SU-DHL-6 (cell line): ENCODE measurements around the gene UROS.

ENCODE experiments used
- H2AFZ ChIP-seq: fragments of 200-600 bp; sonication (generic); 2 replicates; pipeline ENCODE4 v1.6.1; 2014; ENCODE audit warnings: low read depth, mild to moderate bottlenecking, moderate library complexity, mixed read lengths, antibody characterized with exemption, low read length; ENCODE audit not compliant: severe bottlenecking
- H3F3A ChIP-seq: fragments of 200-600 bp; shearing (Covaris generic); 2 replicates; pipeline ENCODE4 v1.6.0; 2016; ENCODE audit warnings: antibody characterized with exemption, mild to moderate bottlenecking; ENCODE audit not compliant: insufficient read depth
- H3K27ac ChIP-seq: fragments of 200-600 bp; sonication (generic); 2 replicates; pipeline ENCODE4 v1.5.1; 2016; ENCODE audit warnings: low read depth, mild to moderate bottlenecking, low read length, moderate library complexity, mixed read lengths
- H3K27me3 ChIP-seq: fragments of 200-600 bp; sonication (generic), shearing (Covaris generic); 2 replicates; pipeline ENCODE4 v1.6.0; 2014; ENCODE audit warnings: mild to moderate bottlenecking, low read length
- H3K36me3 ChIP-seq: fragments of 200-600 bp; sonication (generic); 2 replicates; pipeline ENCODE4 v1.6.1; 2014; ENCODE audit warnings: mild to moderate bottlenecking, low read length, mixed read lengths
- H3K4me2 ChIP-seq: fragments of 300-600, 200-600 bp; shearing (Covaris generic), sonication (generic); 2 replicates; pipeline ENCODE4 v1.6.0; 2014; ENCODE audit warnings: low read length, low read depth, mild to moderate bottlenecking; ENCODE audit not compliant: poor library complexity, severe bottlenecking
- H3K4me3 ChIP-seq: fragments of 200-600 bp; sonication (generic); 2 replicates; pipeline ENCODE4 v1.5.1; 2014; ENCODE audit warnings: antibody characterized with exemption, low read length, mild to moderate bottlenecking, mixed read lengths; ENCODE audit not compliant: insufficient read depth, poor library complexity, severe bottlenecking
- H3K79me2 ChIP-seq: fragments of 200-600 bp; sonication (generic); 2 replicates; pipeline ENCODE4 v1.6.1; 2014; ENCODE audit warnings: mild to moderate bottlenecking, low read length, moderate library complexity; ENCODE audit not compliant: insufficient read depth
- H3K9ac ChIP-seq: fragments of 200-600 bp; sonication (generic); 2 replicates; pipeline ENCODE4 v1.7.0; 2014; ENCODE audit warnings: mild to moderate bottlenecking, low read length
- H3K9me2 ChIP-seq: fragments of 200-600 bp; sonication (generic); replicated peaks from 2 replicates; pipeline ENCODE4 v1.6.1; 2014; ENCODE audit warnings: low read length; ENCODE audit not compliant: insufficient read depth
- H3K9me3 ChIP-seq: fragments of 200-600 bp; sonication (generic); 2 replicates; pipeline ENCODE4 v1.6.1; 2014; ENCODE audit warnings: low read length, mixed read lengths; ENCODE audit not compliant: insufficient read depth
- H4K20me1 ChIP-seq: fragments of 200-600 bp; sonication (generic); 2 replicates; pipeline ENCODE4 v1.6.1; 2014; ENCODE audit warnings: low read depth, mild to moderate bottlenecking, antibody characterized with exemption, low read length, moderate library complexity, mixed read lengths
- CTCF ChIP-seq: fragments of 200-600 bp; sonication (generic); IDR thresholded peaks from one replicate; pipeline ENCODE4 v1.5.1; 2017; ENCODE audit warnings: antibody characterized with exemption, mild to moderate bottlenecking, low read length, moderate library complexity; ENCODE audit not compliant: insufficient read depth, poor library complexity, severe bottlenecking
- EZH2phosphoT487 ChIP-seq: fragments of 200-600 bp; sonication (generic), shearing (Covaris generic); conservative IDR thresholded peaks from 2 replicates; pipeline ENCODE4 v1.6.1; 2018; ENCODE audit warnings: mild to moderate bottlenecking, antibody characterized with exemption, low read length, moderate library complexity, mixed read lengths

The UROS gene

DNA sequence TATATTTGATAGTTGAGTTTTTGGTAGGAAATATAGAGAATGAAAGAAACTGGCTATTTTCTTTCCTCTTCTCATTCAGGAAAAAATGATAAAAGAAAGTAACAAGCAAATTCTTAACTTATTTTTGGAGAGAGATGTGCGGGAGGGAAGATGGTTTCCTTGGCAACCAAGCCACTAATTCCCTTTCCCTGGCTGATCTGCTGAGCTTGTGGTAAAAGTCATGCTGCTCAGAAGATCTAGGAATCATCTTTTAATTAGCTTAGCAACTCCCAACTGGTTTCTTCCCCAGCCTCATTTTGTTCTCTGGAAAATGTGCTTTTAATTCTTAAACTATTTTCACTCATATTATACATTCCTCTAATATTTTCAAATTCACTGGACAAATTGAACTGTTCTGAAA is 11.8 kb downstream of the UROS start:
- H4K20me1 ChIP-seq, result no peaks in the 10 kb centered on the region

GRCh38 chr10:125808047-125808446 is 15.0 kb downstream of the UROS start:
- no peaks in the 10 kb centered on the region for H3K9me3 ChIP-seq
- TF ChIP-seq CTCF (no peak), EZH2phosphoT487 (no peak)
- H3K36me3 ChIP-seq, result 0 out of 2 replicates have a peak, but pooled peaks cover 3% of the 10 kb centered on the region

More for the DNA sequence above, 11.8 kb downstream of the UROS start:
- H3K36me3 ChIP-seq, result 0 out of 2 replicates have a peak, but pooled peaks cover 3% of the 10 kb centered on the region
- no peak overlapping the region for H2AFZ ChIP-seq
- no peak overlapping the region for H3K9ac ChIP-seq
- H3K9me3 ChIP-seq, result no peaks in the 10 kb centered on the region
- no peaks in the 10 kb centered on the region for H3K27me3 ChIP-seq
- H3K79me2 ChIP-seq, result no peaks in the 10 kb centered on the region
- no peak overlapping the region for H3K4me2 ChIP-seq
- no peaks in the 10 kb centered on the region for H3K9me2 ChIP-seq
- no peak overlapping the region for H3K4me3 ChIP-seq
- TF ChIP-seq CTCF, result no peak
- no peak for TF ChIP-seq EZH2phosphoT487
- no peak overlapping the region for H3K27ac ChIP-seq
- H3F3A ChIP-seq, result no peaks in the 10 kb centered on the region

GRCh38 chr10:125802739-125803138 is 20.3 kb downstream of the UROS start:
- Histone ChIP-seq H3K9ac (no peak overlapping the region), H3K4me2 (no peak overlapping the region), H3K27me3 (no peaks in the 10 kb centered on the region), H2AFZ (no peak overlapping the region), H3F3A (no peaks in the 10 kb centered on the region), H3K36me3 (peaks cover 7% of the 10 kb centered on the region), H4K20me1 (no peaks in the 10 kb centered on the region), H3K79me2 (no peaks in the 10 kb centered on the region), H3K9me2 (no peaks in the 10 kb centered on the region), H3K27ac (no peak overlapping the region), H3K9me3 (no peaks in the 10 kb centered on the region), H3K4me3 (no peak overlapping the region)
- TF ChIP-seq EZH2phosphoT487, result no peak
- TF ChIP-seq CTCF, result no peak

More at GRCh38 chr10:125808047-125808446, 15.0 kb downstream of the UROS start:
- Histone ChIP-seq H3K27ac (no peak overlapping the region), H3K27me3 (no peaks in the 10 kb centered on the region), H3K79me2 (no peaks in the 10 kb centered on the region), H3K9me2 (no peaks in the 10 kb centered on the region), H3K4me2 (no peak overlapping the region), H3K9ac (no peak overlapping the region), H4K20me1 (no peaks in the 10 kb centered on the region), H3K4me3 (no peak overlapping the region), H2AFZ (no peak overlapping the region), H3F3A (no peaks in the 10 kb centered on the region)
